Measurements from ENCODE around the gene RBPJL. TPM values are rescaled to one million over a fixed set of nuclear protein-coding genes. Genes with fewer than 3 reads are reported as not detected.

RBPJL gene
- total RNA-seq, 1 experiment from 2014 or later = not detected

GRCh38 chr20:45316150-45317080, 9.8 kb downstream of the RBPJL start:
- no peak for DNase-seq (ENCODE audit: extremely low read depth, low read depth)

- DNase-seq (ENCODE audit: extremely low read depth, low read depth) = no peak
These were observed 11.2 kb downstream of the RBPJL start for GRCh38 chr20:45317826-45318225.

GRCh38 chr20:45318386-45318939, 11.8 kb downstream of the RBPJL start:
- no peak for DNase-seq (ENCODE audit: extremely low read depth, low read depth)

GRCh38 chr20:45318948-45319347, 12.3 kb downstream of the RBPJL start:
- DNase-seq (ENCODE audit: extremely low read depth, low read depth) = no peak

- DNase-seq (ENCODE audit: extremely low read depth, low read depth) = no peak
These were observed 14.4 kb downstream of the RBPJL start for GRCh38 chr20:45320948-45321595.

- DNase-seq (ENCODE audit: extremely low read depth, low read depth) = peak; percentile 53
These were observed 16.3 kb downstream of the RBPJL start for GRCh38 chr20:45322952-45323383.

GRCh38 chr20:45323731-45324130, 17.1 kb downstream of the RBPJL start:
- DNase-seq (ENCODE audit: extremely low read depth, low read depth) = no peak

GRCh38 chr20:45325371-45325770, 18.7 kb downstream of the RBPJL start:
- no peak for DNase-seq (ENCODE audit: extremely low read depth, low read depth)

GRCh38 chr20:45328451-45328850, 21.8 kb downstream of the RBPJL start:
- DNase-seq (ENCODE audit: extremely low read depth, low read depth) = no peak

GRCh38 chr20:45329497-45330319, 23.1 kb downstream of the RBPJL start:
- no peak for DNase-seq (ENCODE audit: extremely low read depth, low read depth)

GRCh38 chr20:45330476-45330875, 23.8 kb downstream of the RBPJL start:
- no peak for DNase-seq (ENCODE audit: extremely low read depth, low read depth)

GRCh38 chr20:45336530-45337366, 30.1 kb downstream of the RBPJL start:
- DNase-seq (ENCODE audit: extremely low read depth, low read depth) = no peak

- DNase-seq (ENCODE audit: extremely low read depth, low read depth) = no peak
These were observed 30.9 kb downstream of the RBPJL start for GRCh38 chr20:45337367-45338120.

- no peak for DNase-seq (ENCODE audit: extremely low read depth, low read depth)
These were observed 31.7 kb downstream of the RBPJL start for GRCh38 chr20:45338121-45339030.

- no peak for DNase-seq (ENCODE audit: extremely low read depth, low read depth)
These were observed 32.4 kb downstream of the RBPJL start for GRCh38 chr20:45339084-45339483.

- DNase-seq (ENCODE audit: extremely low read depth, low read depth) = no peak
These were observed 33.2 kb downstream of the RBPJL start for GRCh38 chr20:45339799-45340198.

GRCh38 chr20:45340236-45340847, 33.7 kb downstream of the RBPJL start:
- DNase-seq (ENCODE audit: extremely low read depth, low read depth) = no peak

GRCh38 chr20:45340951-45341350, 34.3 kb downstream of the RBPJL start:
- no peak for DNase-seq (ENCODE audit: extremely low read depth, low read depth)
